ENCODE data around the gene CCDC88B. TPM values are rescaled to one million over a fixed set of nuclear protein-coding genes. Genes with fewer than 3 reads are reported as not detected.

The CCDC88B gene
- total and polyA plus RNA-seq, 2 of the 8 experiments (the other 6 are each of a cell fraction or from before 2014, with no cell fraction given), result 5.9 to 12.5 TPM

DNA sequence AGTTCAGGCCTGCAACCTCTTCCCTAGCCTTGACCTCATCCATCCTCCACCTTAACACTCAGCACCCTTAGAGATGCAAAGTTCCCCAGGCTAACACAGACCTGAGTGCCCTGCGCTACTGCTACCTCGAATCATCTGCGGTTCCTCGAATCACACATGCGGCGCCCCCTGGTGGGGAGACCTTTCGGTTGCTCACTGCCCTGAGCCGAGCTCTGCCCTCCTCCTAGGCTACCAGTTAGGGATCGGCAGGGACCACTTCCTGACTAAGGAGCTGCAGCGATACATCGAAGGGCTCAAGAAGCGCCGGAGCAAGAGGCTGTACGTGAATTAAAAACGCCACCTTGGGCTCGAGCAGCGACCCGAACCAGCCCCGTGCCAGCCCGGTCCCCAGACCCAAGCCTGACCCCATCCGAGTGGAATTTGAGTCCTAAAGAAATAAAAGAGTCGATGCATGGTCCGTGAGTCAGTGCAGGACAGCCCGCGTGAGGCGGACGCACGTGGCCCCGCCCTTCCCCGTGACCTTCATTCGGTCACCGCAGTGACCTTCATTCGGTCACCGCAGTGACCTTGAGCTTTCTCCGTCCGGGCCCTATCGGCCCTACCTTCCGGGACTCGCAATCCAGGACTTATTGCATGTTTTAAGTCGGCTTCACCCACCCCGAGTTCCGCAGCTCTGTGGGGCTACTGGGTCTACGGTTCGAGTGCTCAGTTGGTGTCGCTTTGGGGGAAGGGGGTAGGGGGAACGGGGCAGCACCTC is 35.5 kb upstream of the CCDC88B start:
- Histone ChIP-seq H3K14ac (ENCODE audit: insufficient read length) (no peak overlapping the region), H3K79me2 (ENCODE audit: control insufficient read depth in 1 of 2, insufficient read depth in 2 of 2, low read length in 2 of 2) (peaks cover 0 to 17% of the 10 kb centered on the region in 2 experiments; a peak in 2 of 4 replicates), H3K4me2 (ENCODE audit: insufficient read depth in 1 of 2, low read depth in 2 of 2, low read length in 2 of 2) (peak overlapping the region; percentile 38 to 74), H3K4ac (replicated peaks; ENCODE audit: insufficient read length, low read depth, low read length) (peak overlapping the region; percentile 83), H2BK12ac (ENCODE audit: low read depth, low read length) (peak overlapping the region; percentile 80), H2BK120ac (replicated peaks; ENCODE audit: low read depth, low read length) (peak overlapping the region; percentile 92), H3K27ac (ENCODE audit: low read depth, low read length) (peak overlapping the region; percentile 87), H3K4me1 (replicated peaks in 1 of 4; ENCODE audit: control insufficient read depth in 3 of 4, insufficient read depth in 4 of 4, low read length in 3 of 4) (peaks cover 3 to 21% (median 18%) of the 10 kb centered on the region in 4 experiments; a peak in 6 of 7 replicates), H2BK15ac (ENCODE audit: low read length) (peak overlapping the region; percentile 53; the same call in 1 of the 2 replicates), H3K27me3 (replicated peaks in 1 of 4; ENCODE audit: control insufficient read depth in 3 of 4, extremely low read depth in 1 of 4, insufficient read depth in 3 of 4, low read length in 3 of 4) (peaks cover 13 to 30% (median 18%) of the 10 kb centered on the region in 4 experiments), H3K23me2 (ENCODE audit: low read depth, low read length) (peaks cover 15% of the 10 kb centered on the region; the same call in 1 of the 2 replicates), H4K20me1 (replicated peaks in 1 of 2; ENCODE audit: control insufficient read depth in 1 of 2, insufficient read depth in 2 of 2, low read length in 2 of 2) (peaks cover 2 to 3% of the 10 kb centered on the region in 2 experiments), H3K4me3 (ENCODE audit: extremely low read depth in 1 of 4, insufficient read depth in 2 of 4, low read depth in 3 of 4, low read length in 4 of 4) (peak overlapping the region; percentile 48 to 71 (median 58)), H3K9ac (replicated peaks in 1 of 4; ENCODE audit: extremely low read depth in 1 of 4, low read depth in 3 of 4, low read length in 3 of 4) (peak overlapping the region in 3 of 4 experiments; percentile 73 to 88 (median 85); a peak in 6 of 7 replicates), H4K8ac (ENCODE audit: extremely low read depth, insufficient read depth, low read length) (peak overlapping the region; percentile 97), H3K56ac (replicated peaks; ENCODE audit: insufficient read length, low read depth, low read length) (peak overlapping the region; percentile 97), H2BK5ac (ENCODE audit: low read depth, low read length) (peak overlapping the region; percentile 98), H3K18ac (ENCODE audit: extremely low read depth, low read length) (peak overlapping the region; percentile 99), H3K36me3 (ENCODE audit: control insufficient read depth in 2 of 4, insufficient read depth in 4 of 4, low read length in 3 of 4) (no peaks in the 10 kb centered on the region; a peak in 1 of 8 replicates), H2BK20ac (ENCODE audit: low read length) (peak overlapping the region; percentile 80; the same call in 1 of the 2 replicates), H3K9me3 (ENCODE audit: insufficient read depth in 2 of 2, low read depth in 1 of 2, low read length in 1 of 2) (no peaks in the 10 kb centered on the region; a peak in 1 of 4 replicates), H3K23ac (ENCODE audit: insufficient read length) (no peak overlapping the region), H2AK5ac (ENCODE audit: low read depth, low read length) (peak overlapping the region; percentile 30; the same call in 1 of the 2 replicates), H2AFZ (ENCODE audit: low read length) (no peak overlapping the region), H3K79me1 (ENCODE audit: low read depth, low read length) (peaks cover 11% of the 10 kb centered on the region; the same call in 1 of the 2 replicates), H4K5ac (ENCODE audit: insufficient read length, low read depth, low read length) (peak overlapping the region; percentile 99), H4K91ac (replicated peaks; ENCODE audit: insufficient read length, low read length) (peak overlapping the region; percentile 98)
- POLR2A ChIA-PET (ENCODE audit: partially characterized antibody), result interaction anchor here (1.0 to 5.6 kb wide), 24 partner anchors 8 to 385 kb away, joined by 3 to 57 read pairs (median 6); partner anchors contain the start of genes BAD, FERMT3, FKBP2 and GPR137
- peak; percentile 55 for FAIRE-seq
- DNase-seq (ENCODE audit: low read depth in 1 of 2, low spot score in 2 of 2), result peak; percentile 86 to 99
- WGBS, 2 experiments (ENCODE audit: extremely low coverage in 1 of 2, insufficient coverage in 1 of 2, insufficient read length in 1 of 2, insufficient replicate concordance in 2 of 2, low coverage in 1 of 2, low lambda C conversion rate in 2 of 2, missing lambda C conversion rate in 1 of 2), result 1% methylated on average over 46 of the region's 46 CpGs; no CpG with 5 or more reads in 1 of the 2 experiments
- CTCF ChIA-PET (ENCODE audit: partially characterized antibody), result interaction anchor here (0.7 to 20.8 kb wide), 23 partner anchors 9 to 340 kb away, joined by 3 to 614 read pairs (median 4); partner anchors contain the start of genes BAD, CCDC88B, FERMT3 and GPR137
- no peak for TF ChIP-seq SIRT6 (IDR thresholded peaks at IDR 0.05; ENCODE audit: low read length)
- TF ChIP-seq SIN3A (conservative IDR thresholded peaks at IDR 0.05 in 1 of 2, IDR thresholded peaks at IDR 0.05 in 1 of 2; ENCODE audit: low read depth in 1 of 2, low read length in 2 of 2), result peak; percentile 58 to 80; a peak in 1 of 4 replicates
- peak; percentile 31; the same call in 1 of the 2 replicates for TF ChIP-seq KDM1A (IDR thresholded peaks at IDR 0.05; ENCODE audit: borderline replicate concordance, low read length)
- TF ChIP-seq NANOG (IDR thresholded peaks at IDR 0.05; ENCODE audit: insufficient read depth, low read depth, low read length, poor library complexity, severe bottlenecking), result peak; percentile 35
- TF ChIP-seq TCF12 (IDR thresholded peaks at IDR 0.05; ENCODE audit: low read depth, low read length), result no peak
- TF ChIP-seq PHF8 (conservative IDR thresholded peaks at IDR 0.05; ENCODE audit: low read depth, low read length), result peak; percentile 62
- TF ChIP-seq ASH2L (IDR thresholded peaks at IDR 0.05; ENCODE audit: low read length), result peak; percentile 73
- no peak for TF ChIP-seq BACH1 (IDR thresholded peaks at IDR 0.05; ENCODE audit: low read length)
- peak; percentile 70 for TF ChIP-seq KDM4A (IDR thresholded peaks at IDR 0.05; ENCODE audit: low read depth, low read length, severe bottlenecking)
- TF ChIP-seq POLR2AphosphoS5 (IDR thresholded peaks at IDR 0.05; ENCODE audit: low read depth, low read length), result peak; percentile 80
- TF ChIP-seq CBX8 (IDR thresholded peaks at IDR 0.05; ENCODE audit: borderline replicate concordance, low read depth, low read length), result no peak

Data from H1 (cell line).